HG03066 (cell line): ENCODE results near the gene IGFALS.

Experiments used
- ATAC-seq: cut with Tn5 transposase; IDR thresholded peaks from one replicate; pipeline ENCODE4 v1.9.1; 2021; ENCODE audit warnings: low read depth; ENCODE audit not compliant: unreplicated experiment

Gene IGFALS

GRCh38 chr16:1768061-1768766 is 25.3 kb downstream of the IGFALS start:
- ATAC-seq, result no peak

GRCh38 chr16:1767116-1767994 is 26.1 kb downstream of the IGFALS start:
- no peak for ATAC-seq

GRCh38 chr16:1766701-1767100 is 26.8 kb downstream of the IGFALS start:
- no peak for ATAC-seq

- no peak for ATAC-seq
Measured at GRCh38 chr16:1766231-1766630, 27.3 kb downstream of the IGFALS start.

GRCh38 chr16:1765826-1766225 is 27.7 kb downstream of the IGFALS start:
- ATAC-seq, result no peak

- no peak for ATAC-seq
Measured at GRCh38 chr16:1764971-1765370, 28.5 kb downstream of the IGFALS start.

- ATAC-seq, result no peak
Measured at GRCh38 chr16:1763521-1764511, 29.7 kb downstream of the IGFALS start.

- no peak for ATAC-seq
Measured at GRCh38 chr16:1762879-1763520, 30.5 kb downstream of the IGFALS start.

- no peak for ATAC-seq
Measured at GRCh38 chr16:1762196-1762878, 31.2 kb downstream of the IGFALS start.

- ATAC-seq, result no peak
Measured at GRCh38 chr16:1761751-1762150, 31.8 kb downstream of the IGFALS start.

- no peak for ATAC-seq
Measured at GRCh38 chr16:1760911-1761310, 32.6 kb downstream of the IGFALS start.

- ATAC-seq, result no peak
Measured at GRCh38 chr16:1759511-1759910, 34.0 kb downstream of the IGFALS start.

- no peak for ATAC-seq
Measured at GRCh38 chr16:1758923-1759322, 34.6 kb downstream of the IGFALS start.

GRCh38 chr16:1757714-1758461 is 35.6 kb downstream of the IGFALS start:
- ATAC-seq, result no peak

- ATAC-seq, result no peak
Measured at GRCh38 chr16:1754204-1754603, 39.3 kb downstream of the IGFALS start.

- no peak for ATAC-seq
Measured at GRCh38 chr16:1752853-1753252, 40.7 kb downstream of the IGFALS start.

- ATAC-seq, result no peak
Measured at GRCh38 chr16:1751946-1752345, 41.6 kb downstream of the IGFALS start.

GRCh38 chr16:1749152-1750117 is 44.1 kb downstream of the IGFALS start:
- no peak for ATAC-seq
